ENCODE data around the gene C1orf210. TPM values are rescaled to one million over a fixed set of nuclear protein-coding genes. Genes with fewer than 3 reads are reported as not detected.
A peak's percentile ranks its signal among the peaks of the same experiment; 100 is the strongest.

The C1orf210 gene
- total and polyA plus RNA-seq, 2 experiments from 2014 or later: 32.3 to 47.4 TPM

DNA sequence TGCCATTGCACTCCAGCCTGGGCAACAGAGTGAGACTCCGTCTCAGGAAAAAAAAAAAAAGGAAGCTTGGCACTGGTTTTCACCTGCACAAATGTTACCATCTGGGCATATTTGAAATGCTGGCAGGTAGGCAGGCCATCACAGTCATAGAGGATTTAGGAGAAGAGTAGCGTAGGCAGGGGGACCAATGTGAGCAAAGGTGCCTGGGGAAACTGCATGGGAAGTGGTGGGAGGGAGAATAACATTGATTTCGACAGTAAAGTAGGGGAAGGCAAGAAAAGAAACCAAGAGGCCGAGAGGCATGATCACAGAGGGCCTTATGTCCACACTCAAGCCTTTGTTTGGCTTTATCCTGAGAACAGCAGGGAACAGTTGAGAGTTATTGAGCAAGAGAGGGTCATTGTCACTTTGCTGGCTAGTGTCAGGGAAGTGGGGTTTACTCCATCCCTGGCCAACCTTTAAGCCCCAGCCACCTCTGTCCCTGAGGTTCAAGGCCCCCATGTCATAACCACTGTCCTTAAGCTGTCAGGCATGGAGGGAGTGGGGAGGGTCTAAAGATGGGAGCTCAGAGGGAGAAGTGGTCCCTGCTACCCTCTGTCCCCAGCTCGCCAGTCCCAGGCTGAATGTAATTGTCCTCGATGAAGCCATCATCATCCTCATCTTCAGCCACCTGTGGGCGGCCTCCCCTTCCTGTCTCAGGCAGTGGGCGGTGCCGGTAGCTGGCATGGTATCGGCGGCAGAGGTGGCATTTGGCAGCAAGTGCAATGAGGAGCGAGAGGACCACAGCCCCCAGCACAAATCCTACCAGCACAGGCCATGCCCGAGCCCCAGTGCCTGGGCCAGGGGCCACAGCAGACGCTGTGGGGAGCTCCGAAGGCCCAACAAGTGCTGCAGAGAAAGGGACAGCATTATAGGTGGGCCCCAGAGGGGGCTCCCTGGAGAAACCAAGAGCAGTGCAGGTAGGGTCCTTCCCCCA is 2.9 kb downstream of the C1orf210 start:
- Histone ChIP-seq H2AFZ (no peak overlapping the region), H3K4me1 (ENCODE audit: insufficient read depth) (peaks cover 10% of the 10 kb centered on the region), H3K27ac (no peak overlapping the region), H3K4me2 (peak overlapping the region; percentile 85), H3K9me2 (replicated peaks; ENCODE audit: insufficient read depth) (no peaks in the 10 kb centered on the region), H3K79me2 (peaks cover 24% of the 10 kb centered on the region), H3K27me3 (no peaks in the 10 kb centered on the region), H3K36me3 (replicated peaks; ENCODE audit: insufficient read depth, low read depth) (no peaks in the 10 kb centered on the region), H4K20me1 (ENCODE audit: insufficient read depth, poor library complexity, severe bottlenecking) (no peaks in the 10 kb centered on the region), H3K4me3 (no peak overlapping the region), H3K9me3 (ENCODE audit: low read depth) (no peaks in the 10 kb centered on the region)
- DNase-seq (ENCODE audit: low spot score): no peak
- no peak for TF ChIP-seq EZH2 (IDR thresholded peaks at IDR 0.05; ENCODE audit: borderline replicate concordance)
- TF ChIP-seq EZH2phosphoT487 (IDR thresholded peaks at IDR 0.05; ENCODE audit: low read depth, severe bottlenecking, unreplicated experiment): no peak
- TF ChIP-seq, protein P1, sequence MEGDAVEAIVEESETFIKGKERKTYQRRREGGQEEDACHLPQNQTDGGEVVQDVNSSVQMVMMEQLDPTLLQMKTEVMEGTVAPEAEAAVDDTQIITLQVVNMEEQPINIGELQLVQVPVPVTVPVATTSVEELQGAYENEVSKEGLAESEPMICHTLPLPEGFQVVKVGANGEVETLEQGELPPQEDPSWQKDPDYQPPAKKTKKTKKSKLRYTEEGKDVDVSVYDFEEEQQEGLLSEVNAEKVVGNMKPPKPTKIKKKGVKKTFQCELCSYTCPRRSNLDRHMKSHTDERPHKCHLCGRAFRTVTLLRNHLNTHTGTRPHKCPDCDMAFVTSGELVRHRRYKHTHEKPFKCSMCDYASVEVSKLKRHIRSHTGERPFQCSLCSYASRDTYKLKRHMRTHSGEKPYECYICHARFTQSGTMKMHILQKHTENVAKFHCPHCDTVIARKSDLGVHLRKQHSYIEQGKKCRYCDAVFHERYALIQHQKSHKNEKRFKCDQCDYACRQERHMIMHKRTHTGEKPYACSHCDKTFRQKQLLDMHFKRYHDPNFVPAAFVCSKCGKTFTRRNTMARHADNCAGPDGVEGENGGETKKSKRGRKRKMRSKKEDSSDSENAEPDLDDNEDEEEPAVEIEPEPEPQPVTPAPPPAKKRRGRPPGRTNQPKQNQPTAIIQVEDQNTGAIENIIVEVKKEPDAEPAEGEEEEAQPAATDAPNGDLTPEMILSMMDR (IDR thresholded peaks at IDR 0.05; ENCODE audit: poor library complexity): no peak
- 90% methylated on average over 15 of the region's 15 CpGs for WGBS (ENCODE audit: low lambda C conversion rate, missing lambda C conversion rate)

DNA sequence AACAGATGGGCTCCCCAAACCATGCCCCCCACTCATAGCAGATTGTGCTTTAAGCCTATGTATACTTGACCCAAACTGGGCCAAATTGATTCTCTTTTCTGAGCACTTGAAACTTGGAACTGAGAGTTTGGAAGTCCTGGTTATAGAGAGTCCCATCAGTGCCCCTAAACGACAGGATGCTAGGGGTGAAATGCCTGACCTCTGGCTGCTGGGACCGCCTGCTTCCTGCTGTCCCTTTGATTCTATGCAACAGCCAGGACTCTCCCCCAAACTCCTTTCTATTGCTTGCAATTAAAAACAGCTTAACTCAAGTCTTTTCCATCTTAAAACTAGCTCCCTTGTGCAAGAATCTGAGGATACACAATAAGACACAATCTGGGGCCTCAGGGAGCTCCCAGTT is 4.7 kb downstream of the C1orf210 start:
- H4K20me1 ChIP-seq (ENCODE audit: insufficient read depth, poor library complexity, severe bottlenecking): no peaks in the 10 kb centered on the region
- no peaks in the 10 kb centered on the region for H3K36me3 ChIP-seq (replicated peaks; ENCODE audit: insufficient read depth, low read depth)
- H3K27ac ChIP-seq: no peak overlapping the region
- no peak overlapping the region for H3K4me3 ChIP-seq
- no peaks in the 10 kb centered on the region for H3K9me2 ChIP-seq (replicated peaks; ENCODE audit: insufficient read depth)
- no peak for DNase-seq (ENCODE audit: low spot score)
- WGBS (ENCODE audit: low lambda C conversion rate, missing lambda C conversion rate): 83% methylated on average over 2 of the region's 2 CpGs
- no peaks in the 10 kb centered on the region for H3K9me3 ChIP-seq (ENCODE audit: low read depth)
- peaks cover 15% of the 10 kb centered on the region for H3K4me1 ChIP-seq (ENCODE audit: insufficient read depth)
- TF ChIP-seq EZH2phosphoT487 (IDR thresholded peaks at IDR 0.05; ENCODE audit: low read depth, severe bottlenecking, unreplicated experiment) (no peak), EZH2 (IDR thresholded peaks at IDR 0.05; ENCODE audit: borderline replicate concordance) (no peak)
- TF ChIP-seq, protein P1 (IDR thresholded peaks at IDR 0.05; ENCODE audit: poor library complexity): no peak
- no peak overlapping the region for H3K4me2 ChIP-seq
- no peak overlapping the region for H2AFZ ChIP-seq
- H3K27me3 ChIP-seq: no peaks in the 10 kb centered on the region
- peaks cover 24% of the 10 kb centered on the region for H3K79me2 ChIP-seq

DNA sequence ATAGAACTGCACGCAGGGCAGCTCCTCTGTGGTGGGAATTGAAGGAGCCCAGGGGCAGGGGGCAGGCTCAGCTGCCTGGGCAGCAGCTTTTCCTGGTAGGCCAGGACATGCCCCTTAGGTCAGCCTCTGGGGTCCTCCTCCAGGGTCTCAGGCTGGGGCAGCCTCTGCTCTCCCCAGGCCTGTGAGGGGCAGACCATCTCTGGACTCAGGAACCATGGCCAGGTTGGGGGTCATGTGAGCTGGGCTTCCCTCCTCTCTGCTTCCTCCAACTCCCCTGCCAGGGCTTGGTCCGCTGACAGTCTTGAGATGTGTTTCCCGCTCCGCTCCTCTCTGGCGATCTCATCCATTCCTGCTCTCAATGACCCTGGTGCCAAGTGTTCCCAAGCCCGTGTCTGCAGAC is 5.7 kb downstream of the C1orf210 start:
- H3K27ac ChIP-seq: no peak overlapping the region
- H3K9me3 ChIP-seq (ENCODE audit: low read depth): no peaks in the 10 kb centered on the region
- H3K79me2 ChIP-seq: peaks cover 24% of the 10 kb centered on the region
- DNase-seq (ENCODE audit: low spot score): no peak
- TF ChIP-seq, protein P1 (IDR thresholded peaks at IDR 0.05; ENCODE audit: poor library complexity): no peak
- no peak for TF ChIP-seq EZH2 (IDR thresholded peaks at IDR 0.05; ENCODE audit: borderline replicate concordance)
- no peak for TF ChIP-seq EZH2phosphoT487 (IDR thresholded peaks at IDR 0.05; ENCODE audit: low read depth, severe bottlenecking, unreplicated experiment)
- no peaks in the 10 kb centered on the region for H3K36me3 ChIP-seq (replicated peaks; ENCODE audit: insufficient read depth, low read depth)
- H4K20me1 ChIP-seq (ENCODE audit: insufficient read depth, poor library complexity, severe bottlenecking): no peaks in the 10 kb centered on the region
- no peak overlapping the region for H3K4me2 ChIP-seq
- H3K9me2 ChIP-seq (replicated peaks; ENCODE audit: insufficient read depth): no peaks in the 10 kb centered on the region
- H3K4me1 ChIP-seq (ENCODE audit: insufficient read depth): peaks cover 15% of the 10 kb centered on the region
- H2AFZ ChIP-seq: no peak overlapping the region
- no peaks in the 10 kb centered on the region for H3K27me3 ChIP-seq
- H3K4me3 ChIP-seq: no peak overlapping the region
- 100% methylated on average over 6 of the region's 6 CpGs for WGBS (ENCODE audit: low lambda C conversion rate, missing lambda C conversion rate)
